Chondrocyte (in vitro differentiated cells): ENCODE data around the gene LYPD6. TPM values are rescaled to one million over a fixed set of nuclear protein-coding genes. Genes with fewer than 3 reads are reported as not detected.
"Not testable (repeated sequence)": the region's sequence is repeated elsewhere in the genome, so short reads cannot be mapped to it uniquely, and the experiment has no call there.

Experiments used
- DNase-seq: peaks from one replicate; pipeline ENCODE4 v3.0.0; 2021; ENCODE audit warnings: mixed read lengths, low spot score
- H3K27ac Mint-ChIP-seq: one replicate; pipeline ENCODE4 v1.8.0; 2021; ENCODE audit warnings: mild to moderate bottlenecking, moderate library complexity, mixed read lengths; ENCODE audit not compliant: unreplicated experiment
- H3K27me3 Mint-ChIP-seq: 2 replicates; pipeline ENCODE4 v1.8.0; 2021; ENCODE audit warnings: low read depth, mixed read lengths
- H3K36me3 Mint-ChIP-seq: 2 replicates; pipeline ENCODE4 v1.8.0; 2021; ENCODE audit warnings: low read depth, mixed read lengths
- H3K4me1 Mint-ChIP-seq: 2 replicates; pipeline ENCODE4 v1.8.0; 2021; ENCODE audit warnings: low read depth, mild to moderate bottlenecking, mixed read lengths
- H3K4me3 Mint-ChIP-seq: one replicate; pipeline ENCODE4 v1.8.0; 2021; ENCODE audit warnings: mild to moderate bottlenecking, moderate library complexity, mixed read lengths; ENCODE audit not compliant: unreplicated experiment
- H3K9me3 Mint-ChIP-seq: 2 replicates; pipeline ENCODE4 v1.8.0; 2021; ENCODE audit warnings: low read depth, mixed read lengths
- CTCF ChIP-seq: fragments of 200-600 bp; sonication (generic); IDR thresholded peaks from 2 replicates; pipeline ENCODE4 v1.5.0; 2021; ENCODE audit warnings: antibody characterized with exemption, mild to moderate bottlenecking, moderate library complexity
- total RNA-seq: library from RNA; stranded (reverse); gene quantifications from 3 replicates; pipeline ENCODE4 v1.2.1, GENCODE V29; 2021

Gene LYPD6
- total RNA-seq, 1 donor from 2014 or later, result 0.57 TPM

- no peak for DNase-seq
- H3K27ac Mint-ChIP-seq, result no peak overlapping the region
- no peaks in the 10 kb centered on the region for H3K27me3 Mint-ChIP-seq
- H3K9me3 Mint-ChIP-seq, result no peaks in the 10 kb centered on the region
- no peaks in the 10 kb centered on the region for H3K36me3 Mint-ChIP-seq
- TF ChIP-seq CTCF, result no peak
- H3K4me3 Mint-ChIP-seq, result no peak overlapping the region
- H3K4me1 Mint-ChIP-seq, result peaks cover 10% of the 10 kb centered on the region
Measured at GRCh38 chr2:149315461-149315860, 14.9 kb upstream of the LYPD6 start.

- not testable (repeated sequence) for H3K4me1 Mint-ChIP-seq, H3K4me3 Mint-ChIP-seq, DNase-seq, H3K27me3 Mint-ChIP-seq, H3K27ac Mint-ChIP-seq, H3K36me3 Mint-ChIP-seq, H3K9me3 Mint-ChIP-seq
Measured at GRCh38 chr2:149318566-149318965, 11.8 kb upstream of the LYPD6 start.

- peaks cover 2% of the 10 kb centered on the region for H3K36me3 Mint-ChIP-seq
- no peaks in the 10 kb centered on the region for H3K4me1 Mint-ChIP-seq
- H3K4me3 Mint-ChIP-seq, result no peak overlapping the region
- TF ChIP-seq CTCF, result no peak
- no peaks in the 10 kb centered on the region for H3K27me3 Mint-ChIP-seq
- H3K9me3 Mint-ChIP-seq, result peaks cover 6% of the 10 kb centered on the region
- H3K27ac Mint-ChIP-seq, result no peak overlapping the region
- peak; percentile 91 for DNase-seq
Measured at GRCh38 chr2:149320362-149320761, 10.0 kb upstream of the LYPD6 start.

- peaks cover 17% of the 10 kb centered on the region for H3K4me1 Mint-ChIP-seq
- DNase-seq, result no peak
- peaks cover 8% of the 10 kb centered on the region for H3K9me3 Mint-ChIP-seq
- TF ChIP-seq CTCF, result peak; percentile 58
- no peak overlapping the region for H3K27ac Mint-ChIP-seq
- peaks cover 4% of the 10 kb centered on the region for H3K27me3 Mint-ChIP-seq
- H3K4me3 Mint-ChIP-seq, result peak overlapping the region; percentile 85
- H3K36me3 Mint-ChIP-seq, result peaks cover 2% of the 10 kb centered on the region
Measured at GRCh38 chr2:149329068-149329467, 1.3 kb upstream of the LYPD6 start.

- Mint-ChIP-seq H3K4me1 (peaks cover 17% of the 10 kb centered on the region), H3K36me3 (peaks cover 1% of the 10 kb centered on the region), H3K27me3 (peaks cover 4% of the 10 kb centered on the region), H3K4me3 (peak overlapping the region; percentile 85), H3K9me3 (peaks cover 7% of the 10 kb centered on the region), H3K27ac (peak overlapping the region; percentile 55)
- no peak for TF ChIP-seq CTCF
- DNase-seq, result no peak
Measured at GRCh38 chr2:149329489-149330126, 779 bp upstream of the LYPD6 start.

- no peak for DNase-seq
- Mint-ChIP-seq H3K4me1 (peaks cover 17% of the 10 kb centered on the region), H3K27me3 (peaks cover 4% of the 10 kb centered on the region), H3K4me3 (peak overlapping the region; percentile 78), H3K36me3 (no peaks in the 10 kb centered on the region), H3K9me3 (peaks cover 2% of the 10 kb centered on the region), H3K27ac (no peak overlapping the region)
- TF ChIP-seq CTCF, result no peak
Measured at GRCh38 chr2:149331023-149331400, 625 bp downstream of the LYPD6 start.
